Colon (tissue), 2 donors: Measurements from ENCODE around the gene DHX38.

Source experiments
- FAIRE-seq: peaks from 2 replicates; lab custom pipeline; 2012; peaks lifted over from hg19 to GRCh38; lab: Jason Lieb, UNC
- donor health status: control.
- donor health status: control.

Gene DHX38

DNA sequence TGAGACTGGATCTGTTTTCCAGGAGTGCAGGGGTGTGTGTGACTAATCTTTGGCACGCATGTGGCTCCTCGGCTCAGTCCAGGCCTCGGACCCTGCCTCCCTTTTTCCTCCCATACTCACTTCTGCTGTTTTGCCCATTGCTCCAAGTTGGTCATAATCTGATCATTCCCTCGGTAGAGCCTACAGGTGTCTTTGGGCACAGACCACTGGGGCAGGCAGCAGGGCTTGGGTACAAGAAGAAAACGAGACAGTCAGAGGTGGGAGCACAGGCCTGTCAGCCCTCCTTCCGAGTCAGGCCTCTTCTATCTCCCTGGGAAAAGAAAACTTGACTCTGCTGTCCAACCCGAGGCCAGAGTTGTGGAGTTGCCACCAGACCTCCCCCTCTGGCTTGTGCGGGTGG is 29.8 kb downstream of the DHX38 start:
- no peak for FAIRE-seq

DNA sequence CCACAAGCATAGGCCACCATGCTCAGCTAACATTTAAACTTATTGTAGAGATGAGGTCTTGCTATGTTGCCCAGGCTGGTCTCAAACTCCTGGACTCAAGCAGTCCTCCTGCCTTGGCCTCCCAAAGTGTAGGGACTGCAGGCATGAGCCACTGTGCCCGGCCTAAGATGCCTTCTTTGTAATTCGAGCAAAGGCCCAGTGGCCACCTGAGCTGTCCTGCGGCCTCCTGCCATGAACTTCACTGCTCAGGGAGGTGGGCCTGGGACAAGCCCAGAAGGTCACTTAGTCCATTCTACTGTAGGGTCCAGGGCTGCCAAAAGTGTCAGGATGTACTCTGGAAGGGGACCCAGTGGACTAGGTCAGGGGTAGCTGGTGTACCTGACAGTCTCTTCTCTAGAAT is 30.5 kb downstream of the DHX38 start:
- FAIRE-seq, result no peak

- no peak for FAIRE-seq
These were observed 31.4 kb downstream of the DHX38 start for GRCh38 chr16:72124761-72125634.

DNA sequence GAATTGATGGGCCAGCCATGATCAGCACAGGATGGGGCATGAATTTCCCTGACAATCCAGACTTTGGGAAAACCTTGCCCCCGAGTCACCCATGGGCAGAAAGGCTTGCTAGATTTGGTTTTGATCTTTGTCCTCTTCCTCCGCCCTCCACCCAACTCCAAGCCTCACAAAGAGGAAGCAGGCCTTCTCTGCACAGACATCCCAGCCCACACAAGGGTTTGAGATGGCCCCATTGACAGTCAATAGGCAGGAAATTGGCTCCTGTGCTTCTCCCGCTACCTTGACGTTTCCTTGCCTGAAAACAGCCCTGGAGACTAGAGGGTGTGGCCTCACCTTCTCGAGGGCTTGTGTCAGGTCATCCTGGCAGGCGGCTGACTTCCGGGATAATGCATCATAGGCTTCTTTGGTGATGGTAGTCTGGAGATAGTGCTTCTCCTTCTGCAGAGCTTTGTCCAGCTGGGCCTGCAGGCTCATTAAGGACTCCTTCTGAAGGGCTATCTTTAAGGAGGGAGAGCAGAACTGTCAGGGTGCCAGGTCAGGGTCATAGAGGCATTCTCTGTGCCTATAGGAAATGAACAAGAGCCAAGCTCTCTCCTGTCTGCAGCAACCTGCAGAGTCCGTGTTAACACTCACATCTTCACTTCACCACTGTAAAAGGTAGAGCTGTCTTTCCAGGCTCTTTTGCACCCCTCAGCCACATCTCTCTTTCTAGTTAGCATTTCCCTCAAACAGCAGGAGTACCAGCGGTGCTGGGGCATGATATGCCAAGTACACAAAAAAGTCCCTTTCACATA is 32.2 kb downstream of the DHX38 start:
- FAIRE-seq, result no peak

GRCh38 chr16:72126429-72126765 is 32.8 kb downstream of the DHX38 start:
- no peak for FAIRE-seq

DNA sequence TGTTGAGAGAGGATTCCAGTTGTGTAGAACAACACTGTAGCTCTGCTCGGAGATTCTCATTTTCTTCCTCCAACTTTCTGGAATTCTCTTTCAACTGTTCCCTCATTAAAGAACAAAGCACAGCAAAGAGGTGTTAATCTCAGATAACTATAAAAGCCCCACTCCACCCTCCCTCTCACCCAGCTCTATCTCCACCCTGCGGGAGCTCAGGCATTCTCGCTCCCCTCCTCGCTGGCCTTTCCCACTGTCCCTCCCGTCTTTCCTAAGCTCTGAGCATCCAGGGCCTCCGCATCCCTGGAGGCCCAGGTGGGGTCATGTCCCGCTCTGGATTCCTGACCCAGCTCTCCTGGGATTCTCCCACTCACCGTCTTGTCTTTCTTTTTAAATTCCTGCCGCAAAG is 35.1 kb downstream of the DHX38 start:
- no peak for FAIRE-seq

DNA sequence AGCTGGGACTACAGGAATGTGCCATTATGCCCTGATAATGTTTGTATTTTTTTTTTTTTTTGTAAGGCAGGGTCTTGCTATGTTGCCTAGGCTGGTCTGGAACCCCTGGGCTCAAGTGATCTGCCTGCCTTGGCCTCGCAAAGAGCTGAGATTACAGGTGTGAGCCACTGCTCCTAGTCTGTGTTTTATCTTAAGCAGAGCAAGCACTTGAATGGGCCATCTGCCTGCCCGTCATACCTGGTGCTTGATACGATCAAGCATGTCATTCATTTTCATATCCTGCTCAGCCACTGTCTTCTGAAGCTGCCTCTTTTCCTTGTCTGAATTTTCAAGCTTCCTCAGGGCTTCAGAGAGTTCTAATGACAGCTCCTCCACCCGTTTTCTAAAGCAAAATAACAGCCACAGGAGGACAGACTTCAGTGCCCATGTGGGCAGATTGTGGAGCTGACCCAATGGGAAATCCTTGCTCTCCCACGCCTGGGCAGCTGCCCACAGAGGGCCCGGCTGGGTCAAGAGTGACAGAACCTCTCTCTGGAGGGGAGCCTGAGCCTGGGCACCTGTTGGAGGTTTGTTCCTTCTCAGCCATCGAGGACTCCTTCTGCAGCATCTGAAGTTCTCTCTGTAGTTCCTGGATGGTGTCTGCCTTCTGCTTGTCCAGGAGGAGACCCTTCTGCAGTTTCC is 36.5 kb downstream of the DHX38 start:
- FAIRE-seq, result no peak

DNA sequence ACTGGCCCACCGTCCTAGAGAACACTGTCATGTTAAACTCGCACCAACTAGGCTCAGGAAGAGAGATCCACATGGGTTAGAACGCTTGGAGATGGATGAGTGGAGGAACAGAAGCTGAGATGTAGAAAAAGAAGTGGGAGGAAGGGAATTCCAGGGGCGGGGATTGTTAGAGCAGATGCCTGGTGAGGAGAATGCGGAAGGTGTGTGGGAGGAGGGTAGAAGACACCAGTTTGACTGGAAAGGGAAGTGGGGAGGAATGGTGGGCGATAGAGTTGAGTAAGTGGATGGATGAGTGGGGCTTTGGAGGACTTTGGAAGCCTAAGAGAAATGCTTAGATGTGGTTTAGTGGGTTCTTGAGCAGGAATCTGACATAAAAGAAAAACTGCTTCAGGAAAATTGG is 37.4 kb downstream of the DHX38 start:
- no peak for FAIRE-seq

DNA sequence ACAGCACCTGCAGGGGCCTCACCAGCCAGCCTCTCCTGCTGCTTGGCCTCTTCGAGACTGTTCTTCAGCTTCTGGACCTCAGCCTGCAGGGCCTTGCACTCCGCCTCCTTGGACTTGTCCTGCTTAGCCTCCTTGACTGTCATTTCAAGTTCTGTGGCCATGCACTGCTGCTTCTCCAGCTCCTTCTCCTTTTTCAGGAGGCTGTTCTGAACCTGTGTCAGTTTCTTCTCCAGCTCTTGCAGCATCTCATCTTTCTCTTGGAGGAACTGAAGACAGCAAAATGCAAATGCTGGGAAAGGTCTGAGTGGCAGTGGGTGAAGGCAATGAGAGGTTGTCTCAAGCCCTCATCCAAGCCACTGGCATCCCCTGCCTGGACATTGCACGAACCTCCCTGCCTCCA is 39.1 kb downstream of the DHX38 start:
- FAIRE-seq, result no peak

- no peak for FAIRE-seq
These were observed 40.9 kb downstream of the DHX38 start for GRCh38 chr16:72134507-72134906.

DNA sequence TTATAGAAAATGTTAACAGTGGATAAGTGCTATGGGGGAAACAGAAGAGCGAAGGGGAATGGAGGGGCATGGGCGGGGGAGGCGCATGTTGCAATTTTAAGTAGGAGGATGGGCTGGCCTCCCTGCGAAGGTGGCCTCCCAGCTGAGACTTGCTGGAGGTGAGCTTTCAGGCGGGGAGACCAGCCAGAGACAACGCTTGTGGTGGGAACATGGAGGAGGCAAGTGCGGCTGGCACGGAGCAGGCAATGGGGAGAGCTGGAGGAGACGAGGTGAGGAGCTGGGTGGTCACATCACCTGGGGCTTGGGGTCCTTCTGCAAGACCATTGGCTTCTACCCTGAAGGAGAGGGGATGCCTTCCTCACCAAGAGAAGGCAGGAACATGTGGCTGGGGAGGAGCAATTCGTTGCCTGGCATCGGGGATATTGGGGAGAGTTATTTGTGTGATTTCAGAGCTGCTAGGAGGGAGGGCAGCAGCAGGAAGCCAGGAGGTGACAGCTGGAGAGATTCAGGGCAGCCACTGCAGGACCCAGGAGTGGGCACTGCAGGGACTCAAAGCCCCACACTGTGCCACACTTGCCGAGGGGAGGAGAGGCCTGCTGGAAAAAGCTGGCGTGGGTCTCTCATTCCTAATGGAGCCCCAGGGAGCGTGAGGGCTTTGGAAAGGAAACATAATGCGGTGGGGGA is 43.9 kb downstream of the DHX38 start:
- FAIRE-seq, result no peak

DNA sequence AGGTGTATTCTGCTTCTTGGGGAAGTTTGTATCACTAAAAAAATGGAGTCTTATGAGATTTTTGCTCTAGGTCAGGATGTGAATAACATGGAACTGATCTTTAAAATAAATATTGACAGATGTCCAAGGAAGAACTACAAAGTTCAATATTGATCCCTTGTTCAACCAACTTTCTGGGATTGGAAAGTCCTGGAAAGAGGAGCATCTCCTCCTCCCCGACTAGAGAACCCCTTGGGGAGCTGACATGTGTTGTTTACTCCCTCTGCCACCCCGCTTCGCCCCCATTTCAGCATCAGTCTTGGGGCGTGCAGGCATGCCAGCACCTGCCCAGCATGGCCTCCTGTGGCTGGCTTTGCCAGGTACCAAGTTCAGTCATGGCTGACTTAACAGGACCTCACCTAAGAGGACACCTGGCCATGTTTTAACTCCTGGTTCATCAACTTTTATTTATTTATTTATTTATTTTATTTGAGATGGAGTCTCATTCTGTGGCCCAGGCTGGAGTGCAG is 44.5 kb downstream of the DHX38 start:
- no peak for FAIRE-seq

DNA sequence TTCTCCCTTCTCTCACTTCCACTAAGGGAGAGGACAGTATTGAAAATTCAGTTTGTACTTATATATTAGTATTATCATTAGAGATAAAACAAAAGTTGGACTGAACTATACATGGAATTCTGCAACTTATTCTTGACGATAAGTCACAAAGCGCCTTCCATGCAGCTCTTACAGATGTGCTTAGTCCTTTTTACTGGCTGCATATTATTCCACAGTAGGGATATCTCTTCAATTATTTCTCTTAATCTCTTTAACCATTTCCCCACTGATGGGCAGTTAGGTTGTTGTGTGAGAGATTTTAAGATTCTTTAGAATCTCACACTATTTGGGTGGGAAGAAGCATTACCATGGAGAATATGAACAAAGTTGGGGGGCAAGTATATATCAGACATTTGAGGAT is 46.3 kb downstream of the DHX38 start:
- FAIRE-seq, result no peak

- FAIRE-seq, result no peak
These were observed 48.8 kb downstream of the DHX38 start for GRCh38 chr16:72142476-72142875.

DNA sequence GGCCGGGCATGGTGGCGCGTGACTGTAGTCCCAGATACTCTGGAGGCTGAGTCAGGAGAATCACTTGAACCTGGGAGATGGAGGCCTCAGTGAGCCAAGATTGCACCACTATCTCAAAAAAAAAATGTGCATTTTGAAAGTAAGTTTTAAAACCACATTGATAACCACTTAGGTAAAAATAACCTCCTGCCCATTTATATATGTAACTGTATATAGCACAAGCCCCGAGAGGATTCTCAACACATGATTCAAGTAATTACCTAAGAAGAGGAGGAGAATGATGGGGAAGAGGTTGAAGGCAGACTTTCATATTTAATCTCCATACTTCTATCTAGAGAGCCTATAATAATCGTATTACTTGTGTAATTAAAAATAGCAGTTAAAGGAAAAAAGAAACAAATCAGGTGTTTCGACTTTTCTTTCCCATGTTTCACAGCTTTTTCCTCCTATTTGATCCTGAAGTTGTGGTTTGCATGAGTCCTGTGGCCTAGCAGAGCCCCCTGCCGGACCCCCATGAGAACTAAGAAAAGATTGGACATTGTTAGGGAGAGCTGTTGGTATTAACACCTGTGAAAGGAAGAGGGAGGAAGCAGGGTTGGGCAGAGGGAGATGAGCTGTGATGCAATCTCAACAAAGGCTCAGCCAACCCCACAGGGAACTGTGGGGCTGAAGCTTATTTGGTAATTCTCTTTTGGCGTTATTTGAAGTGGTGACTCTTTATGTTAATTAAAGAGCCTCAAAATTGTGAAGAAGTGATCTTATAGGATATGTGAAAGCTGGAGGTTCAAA is 56.2 kb downstream of the DHX38 start:
- FAIRE-seq, result no peak

DNA sequence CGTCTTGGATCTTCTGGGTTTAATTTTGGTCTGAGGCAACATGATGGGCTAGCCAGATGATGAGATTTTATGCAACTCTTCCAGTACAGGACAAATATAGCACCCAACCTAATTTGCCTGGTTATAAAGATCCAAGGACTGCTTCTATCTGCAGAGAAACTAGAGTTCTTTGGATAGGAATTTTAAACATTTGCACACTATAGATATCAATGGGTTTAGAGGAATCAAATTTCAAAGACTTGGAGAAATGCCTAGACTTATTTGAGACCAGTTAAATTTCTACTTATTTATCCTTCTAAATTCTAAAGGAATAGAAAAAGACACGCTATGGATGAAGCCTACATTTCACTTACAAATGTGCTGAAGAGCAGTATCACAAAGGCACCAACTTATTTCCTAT is 65.7 kb downstream of the DHX38 start:
- FAIRE-seq, result no peak

- no peak for FAIRE-seq
These were observed 66.2 kb downstream of the DHX38 start for GRCh38 chr16:72159801-72160200.

DNA sequence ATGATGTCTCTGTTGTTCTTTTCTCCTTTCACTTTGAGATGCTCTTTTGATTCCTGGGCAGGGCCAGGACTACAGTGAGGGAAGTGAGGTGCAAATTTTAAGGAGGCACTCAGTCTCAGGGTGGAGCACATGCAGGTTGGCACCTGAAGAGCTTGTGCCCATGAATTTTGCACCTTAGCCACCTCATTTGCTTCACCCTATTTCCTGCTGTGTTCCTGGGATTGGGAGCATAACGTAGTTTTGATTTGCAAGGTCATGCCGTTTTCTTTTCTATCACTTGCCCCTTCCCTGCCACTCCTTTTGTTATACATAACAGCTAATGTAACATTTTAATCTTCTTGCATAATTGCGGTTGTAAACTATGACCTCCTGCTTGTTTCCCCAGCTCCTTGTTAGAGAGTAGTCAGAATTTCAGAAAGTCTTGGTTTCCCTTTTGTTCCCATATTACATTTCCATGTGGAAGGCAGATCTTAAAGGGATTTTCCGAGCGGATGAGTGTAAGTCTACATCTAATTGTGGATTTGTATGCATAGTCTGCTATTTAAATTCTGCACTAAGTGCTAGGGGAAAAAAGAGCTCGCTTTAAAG is 68.6 kb downstream of the DHX38 start:
- no peak for FAIRE-seq
